Esophagus (tissue), 2 donors: Measurements from ENCODE around the gene EIF6. TPM values are rescaled to one million over a fixed set of nuclear protein-coding genes. Genes with fewer than 3 reads are reported as not detected.
"Not testable (repeated sequence)": the region's sequence is repeated elsewhere in the genome, so short reads cannot be mapped to it uniquely, and the experiment has no call there.

Source experiments
- H3K27ac ChIP-seq, 2 donors: one replicate each; pipeline ENCODE4 v1.5.1; 2013; ENCODE audit warnings: low read depth in 2 of 2, mild to moderate bottlenecking in 2 of 2, inconsistent platforms in 1 of 2, low read length in 1 of 2, moderate library complexity in 1 of 2
- H3K27me3 ChIP-seq, 2 donors: one replicate each; pipeline ENCODE4 v1.6.1; 2013; ENCODE audit warnings: low read length in 2 of 2, control low read depth in 1 of 2, mild to moderate bottlenecking in 1 of 2; ENCODE audit not compliant: insufficient read depth in 2 of 2, control insufficient read depth in 1 of 2
- H3K36me3 ChIP-seq, 2 donors: one replicate each; pipeline ENCODE4 v1.6.1; 2013; ENCODE audit warnings: low read length in 1 of 2; ENCODE audit not compliant: control insufficient read depth in 2 of 2, insufficient read depth in 2 of 2
- H3K4me1 ChIP-seq, 2 donors: one replicate each; pipeline ENCODE4 v1.6.1; 2013; ENCODE audit warnings: low read length in 1 of 2; ENCODE audit not compliant: control insufficient read depth in 2 of 2, insufficient read depth in 2 of 2
- H3K4me3 ChIP-seq, 2 donors: one replicate each; pipeline ENCODE4 v1.5.1; 2013; ENCODE audit warnings: low read length in 2 of 2, mild to moderate bottlenecking in 2 of 2, low read depth in 1 of 2, moderate library complexity in 1 of 2
- H3K9me3 ChIP-seq, 2 donors: one replicate each; pipeline ENCODE4 v1.6.1; 2013; ENCODE audit warnings: mild to moderate bottlenecking in 2 of 2, low read depth in 1 of 2, low read length in 1 of 2, moderate library complexity in 1 of 2; ENCODE audit not compliant: control insufficient read depth in 2 of 2, insufficient read depth in 1 of 2
- WGBS, 2 donors: extraction: QIAGEN DNeasy Blood & Tissue Kit; methylation state at CpG; one replicate each; pipeline ENCODE4 v1.1.7; 2013; 5-methylcytosine and 5-hydroxymethylcytosine counted together
- polyA plus RNA-seq, 2 donors: library from polyadenylated mRNA; stranded (reverse); fragments of 200-250 nt; gene quantifications; one replicate each; pipeline ENCODE4 v1.2.3, GENCODE V29; 2013
- donor health status: healthy with polysubstance abuse.
- donor health status: Bipolar disorder and iron deficiency.

The EIF6 gene
- polyA plus RNA-seq, 2 donors, result 186 to 315 TPM

GRCh38 chr20:35263532-35264341 is 20.8 kb downstream of the EIF6 start:
- Histone ChIP-seq H3K27me3 (no peaks in the 10 kb centered on the region), H3K27ac (no peak overlapping the region), H3K9me3 (no peaks in the 10 kb centered on the region), H3K36me3 (peaks cover 2 to 26% of the 10 kb centered on the region in 2 donors), H3K4me1 (peaks cover 0 to 3% of the 10 kb centered on the region in 2 donors), H3K4me3 (no peak overlapping the region)
- 77 to 79% methylated on average over 17 of the region's 17 CpGs for WGBS, 2 donors

- H3K9me3 ChIP-seq, H3K27ac ChIP-seq, H3K4me3 ChIP-seq, H3K4me1 ChIP-seq, H3K27me3 ChIP-seq: not testable (repeated sequence)
- H3K36me3 ChIP-seq, result peaks cover 2 to 23% of the 10 kb centered on the region in 2 donors
- 60 to 65% methylated on average over 5 of the region's 8 CpGs for WGBS, 2 donors
These were observed 21.6 kb downstream of the EIF6 start for GRCh38 chr20:35262731-35263531.

GRCh38 chr20:35262321-35262720 is 22.3 kb downstream of the EIF6 start:
- not testable (repeated sequence) for H3K4me3 ChIP-seq, H3K9me3 ChIP-seq, H3K27ac ChIP-seq, H3K27me3 ChIP-seq, H3K4me1 ChIP-seq
- H3K36me3 ChIP-seq, result peaks cover 2 to 18% of the 10 kb centered on the region in 2 donors
- WGBS, 2 donors, result 76 to 86% methylated on average over 7 of the region's 10 CpGs

GRCh38 chr20:35260426-35260825 is 24.1 kb downstream of the EIF6 start:
- WGBS, 2 donors, result 91 to 92% methylated on average over 6 of the region's 6 CpGs
- no peak overlapping the region for H3K4me3 ChIP-seq
- no peaks in the 10 kb centered on the region for H3K9me3 ChIP-seq
- peaks cover 2 to 17% of the 10 kb centered on the region in 2 donors for H3K36me3 ChIP-seq
- H3K27ac ChIP-seq, result no peak overlapping the region
- H3K27me3 ChIP-seq, result no peaks in the 10 kb centered on the region
- peaks cover 0 to 3% of the 10 kb centered on the region in 2 donors for H3K4me1 ChIP-seq

- Histone ChIP-seq H3K27me3 (no peaks in the 10 kb centered on the region), H3K27ac (no peak overlapping the region), H3K36me3 (peaks cover 2 to 12% of the 10 kb centered on the region in 2 donors), H3K4me3 (no peak overlapping the region), H3K4me1 (no peaks in the 10 kb centered on the region), H3K9me3 (no peaks in the 10 kb centered on the region)
- WGBS, 2 donors, result 63 to 75% methylated on average over 8 of the region's 8 CpGs
These were observed 27.2 kb downstream of the EIF6 start for GRCh38 chr20:35257175-35257909.

- Histone ChIP-seq H3K27me3 (no peaks in the 10 kb centered on the region), H3K27ac (no peak overlapping the region), H3K4me3 (no peak overlapping the region), H3K9me3 (no peaks in the 10 kb centered on the region), H3K36me3 (no peaks in the 10 kb centered on the region), H3K4me1 (no peaks in the 10 kb centered on the region)
- 96% methylated on average over 12 of the region's 12 CpGs for WGBS, 2 donors
These were observed 30.0 kb downstream of the EIF6 start for GRCh38 chr20:35254448-35254999.

- 59 to 69% methylated on average over 3 of the region's 3 CpGs for WGBS, 2 donors
- H3K27me3 ChIP-seq, result no peaks in the 10 kb centered on the region
- no peaks in the 10 kb centered on the region for H3K4me1 ChIP-seq
- H3K36me3 ChIP-seq, result no peaks in the 10 kb centered on the region
- H3K27ac ChIP-seq, result no peak overlapping the region
- no peak overlapping the region for H3K4me3 ChIP-seq
- no peaks in the 10 kb centered on the region for H3K9me3 ChIP-seq
These were observed 31.6 kb downstream of the EIF6 start for GRCh38 chr20:35253010-35253409.

- H3K4me3 ChIP-seq, H3K4me1 ChIP-seq, H3K9me3 ChIP-seq, H3K27ac ChIP-seq, H3K27me3 ChIP-seq, H3K36me3 ChIP-seq: not testable (repeated sequence)
- WGBS, 2 donors, result 72 to 88% methylated on average over 2 of the region's 2 CpGs
These were observed 32.0 kb downstream of the EIF6 start for GRCh38 chr20:35252598-35252997.

GRCh38 chr20:35252037-35252461 is 32.5 kb downstream of the EIF6 start:
- 41 to 50% methylated on average over 2 of the region's 2 CpGs for WGBS, 2 donors
- no peaks in the 10 kb centered on the region for H3K27me3 ChIP-seq
- no peaks in the 10 kb centered on the region for H3K36me3 ChIP-seq
- no peaks in the 10 kb centered on the region for H3K9me3 ChIP-seq
- no peaks in the 10 kb centered on the region for H3K4me1 ChIP-seq
- H3K4me3 ChIP-seq, result no peak overlapping the region
- H3K27ac ChIP-seq, result no peak overlapping the region
